Nephron progenitor cell (in vitro differentiated cells): Measurements from ENCODE around the gene SRSF8.

Experiments
- DNase-seq: peaks from one replicate; pipeline ENCODE4 v3.0.0; 2021
- H3K27ac Mint-ChIP-seq: 2 replicates; pipeline ENCODE4 v1.8.0; 2021; ENCODE audit warnings: mild to moderate bottlenecking, moderate library complexity, mixed read lengths
- H3K27me3 Mint-ChIP-seq: 2 replicates; pipeline ENCODE4 v1.8.0; 2021; ENCODE audit warnings: mild to moderate bottlenecking, low read depth, mixed read lengths; ENCODE audit not compliant: poor library complexity
- H3K36me3 Mint-ChIP-seq: 2 replicates; pipeline ENCODE4 v1.8.0; 2021; ENCODE audit warnings: low read depth, mixed read lengths
- H3K4me1 Mint-ChIP-seq: 2 replicates; pipeline ENCODE4 v1.8.0; 2021; ENCODE audit warnings: mixed read lengths
- H3K4me3 Mint-ChIP-seq: 2 replicates; pipeline ENCODE4 v1.8.0; 2021; ENCODE audit warnings: mild to moderate bottlenecking, moderate library complexity, mixed read lengths
- H3K9me3 Mint-ChIP-seq: 2 replicates; pipeline ENCODE4 v1.8.0; 2021; ENCODE audit warnings: mild to moderate bottlenecking, moderate library complexity, mixed read lengths
- TF ChIP-seq, protein P1 (sequence below): fragments of 200-600 bp; sonication (generic); IDR thresholded peaks from 2 replicates; pipeline ENCODE4 v1.5.0; 2021; ENCODE audit warnings: antibody characterized with exemption

The SRSF8 gene

DNA sequence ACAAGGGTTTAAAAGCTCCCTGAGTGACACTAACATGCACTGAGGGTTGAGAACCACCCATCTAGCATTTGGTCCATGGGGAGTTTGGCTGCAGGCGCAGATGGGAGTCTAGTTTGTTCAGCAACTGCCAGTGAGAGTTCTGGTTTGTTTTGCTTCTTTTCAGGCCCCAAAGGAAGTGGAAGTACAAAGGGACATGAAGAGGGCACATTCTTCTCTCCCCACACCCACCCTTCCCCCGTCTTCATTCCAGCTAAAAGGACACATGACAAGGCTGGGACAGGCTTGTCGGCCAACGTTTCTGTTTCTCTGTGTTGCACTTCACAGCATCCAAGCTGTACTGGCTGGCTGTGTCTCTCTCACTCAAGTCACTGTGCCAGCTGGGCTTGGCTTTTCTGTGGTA lies 14.7 kb downstream of the SRSF8 start:
- H3K9me3 Mint-ChIP-seq = no peaks in the 10 kb centered on the region
- no peak for DNase-seq
- peaks cover 41% of the 10 kb centered on the region for H3K4me1 Mint-ChIP-seq
- no peaks in the 10 kb centered on the region for H3K36me3 Mint-ChIP-seq
- no peak overlapping the region for H3K4me3 Mint-ChIP-seq
- H3K27ac Mint-ChIP-seq = no peak overlapping the region
- peaks cover 12% of the 10 kb centered on the region for H3K27me3 Mint-ChIP-seq
- TF ChIP-seq, protein P1, sequence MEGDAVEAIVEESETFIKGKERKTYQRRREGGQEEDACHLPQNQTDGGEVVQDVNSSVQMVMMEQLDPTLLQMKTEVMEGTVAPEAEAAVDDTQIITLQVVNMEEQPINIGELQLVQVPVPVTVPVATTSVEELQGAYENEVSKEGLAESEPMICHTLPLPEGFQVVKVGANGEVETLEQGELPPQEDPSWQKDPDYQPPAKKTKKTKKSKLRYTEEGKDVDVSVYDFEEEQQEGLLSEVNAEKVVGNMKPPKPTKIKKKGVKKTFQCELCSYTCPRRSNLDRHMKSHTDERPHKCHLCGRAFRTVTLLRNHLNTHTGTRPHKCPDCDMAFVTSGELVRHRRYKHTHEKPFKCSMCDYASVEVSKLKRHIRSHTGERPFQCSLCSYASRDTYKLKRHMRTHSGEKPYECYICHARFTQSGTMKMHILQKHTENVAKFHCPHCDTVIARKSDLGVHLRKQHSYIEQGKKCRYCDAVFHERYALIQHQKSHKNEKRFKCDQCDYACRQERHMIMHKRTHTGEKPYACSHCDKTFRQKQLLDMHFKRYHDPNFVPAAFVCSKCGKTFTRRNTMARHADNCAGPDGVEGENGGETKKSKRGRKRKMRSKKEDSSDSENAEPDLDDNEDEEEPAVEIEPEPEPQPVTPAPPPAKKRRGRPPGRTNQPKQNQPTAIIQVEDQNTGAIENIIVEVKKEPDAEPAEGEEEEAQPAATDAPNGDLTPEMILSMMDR = no peak

DNA sequence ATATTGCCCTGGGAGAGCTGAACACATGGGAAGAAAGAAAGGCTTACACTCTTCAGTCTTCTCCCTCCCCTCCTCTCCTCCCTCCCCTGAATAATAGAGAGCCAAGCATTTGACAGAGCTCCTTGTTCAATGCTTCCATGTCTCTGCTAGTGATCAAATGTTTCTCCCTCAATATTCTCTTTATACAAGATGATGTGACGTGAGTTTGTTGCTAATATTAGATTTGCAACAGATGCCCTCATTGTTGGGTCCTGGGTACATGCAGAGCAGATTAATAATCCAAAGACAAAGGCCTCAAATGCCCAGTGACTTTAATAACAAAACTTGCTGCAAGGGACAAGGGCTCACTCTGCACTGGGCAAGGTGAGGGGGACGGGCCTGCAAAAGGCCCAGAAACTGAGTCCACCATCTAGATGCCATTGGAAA lies 15.9 kb downstream of the SRSF8 start:
- Mint-ChIP-seq H3K27me3 (peaks cover 7% of the 10 kb centered on the region), H3K4me3 (no peak overlapping the region), H3K27ac (no peak overlapping the region), H3K36me3 (no peaks in the 10 kb centered on the region), H3K9me3 (no peaks in the 10 kb centered on the region), H3K4me1 (peaks cover 46% of the 10 kb centered on the region)
- TF ChIP-seq, protein P1 = no peak
- no peak for DNase-seq

DNA sequence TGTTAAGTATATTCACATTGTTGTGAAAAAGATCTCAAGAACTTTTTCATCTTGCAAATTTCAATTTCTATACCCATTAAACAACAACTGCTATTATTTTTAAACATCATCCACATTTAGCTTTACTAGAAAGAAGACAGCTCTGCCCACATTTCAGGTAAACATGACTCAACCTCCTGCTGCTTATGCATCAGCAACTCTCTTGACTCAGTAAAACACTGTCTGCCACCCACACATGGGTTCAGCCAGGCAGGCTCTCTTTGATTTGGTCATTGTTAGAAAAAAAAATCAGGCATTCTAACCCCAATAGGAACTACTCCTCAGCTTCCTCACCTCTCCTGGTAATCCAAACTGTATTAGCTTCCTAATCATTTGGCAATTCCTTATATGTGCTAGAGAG lies 17.8 kb downstream of the SRSF8 start:
- TF ChIP-seq, protein P1 = no peak
- no peak overlapping the region for H3K27ac Mint-ChIP-seq
- H3K4me1 Mint-ChIP-seq = peaks cover 58% of the 10 kb centered on the region

DNA sequence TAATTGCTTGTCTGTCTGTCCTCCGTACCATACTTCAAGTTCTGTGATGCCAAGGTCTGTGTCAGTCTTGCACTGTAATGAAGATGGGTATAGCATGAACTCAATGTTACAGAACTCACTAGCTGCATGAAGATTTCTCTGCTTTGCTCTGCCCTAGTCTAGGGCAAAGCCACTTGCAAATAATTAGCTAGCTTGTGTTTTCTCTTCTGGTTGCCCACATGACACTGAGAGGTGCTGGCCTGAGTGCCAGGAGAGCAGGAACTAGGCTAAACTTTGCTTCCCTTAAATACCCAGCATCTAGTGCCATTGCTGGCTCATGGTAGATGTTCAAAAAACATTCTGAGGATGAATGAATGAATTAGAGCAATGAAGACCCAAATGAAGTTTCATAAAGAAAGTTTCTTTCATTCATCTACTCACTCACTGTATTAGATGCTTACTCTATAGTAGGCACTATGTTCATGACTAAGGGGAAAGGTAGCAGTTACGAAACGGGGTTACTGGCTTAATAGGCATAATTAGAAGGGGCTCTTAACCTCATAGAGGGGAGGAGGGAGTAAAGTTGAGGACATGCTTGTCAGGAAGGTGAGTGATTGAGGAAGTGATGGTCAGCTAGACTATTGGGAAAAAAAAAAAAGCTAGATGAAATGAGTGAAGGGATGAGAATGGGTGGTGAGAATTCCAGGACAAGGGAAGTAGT lies 18.5 kb downstream of the SRSF8 start:
- H3K27me3 Mint-ChIP-seq = peaks cover 8% of the 10 kb centered on the region
- no peak for DNase-seq
- H3K4me1 Mint-ChIP-seq = peaks cover 53% of the 10 kb centered on the region
- H3K27ac Mint-ChIP-seq = no peak overlapping the region
- peak overlapping the region; percentile 5 for H3K4me3 Mint-ChIP-seq
- no peaks in the 10 kb centered on the region for H3K9me3 Mint-ChIP-seq
- H3K36me3 Mint-ChIP-seq = no peaks in the 10 kb centered on the region
- TF ChIP-seq, protein P1 = no peak

More for the DNA sequence above, 17.8 kb downstream of the SRSF8 start:
- H3K9me3 Mint-ChIP-seq = no peaks in the 10 kb centered on the region
- peaks cover 6% of the 10 kb centered on the region for H3K27me3 Mint-ChIP-seq
- no peak overlapping the region for H3K4me3 Mint-ChIP-seq
- DNase-seq = no peak
- H3K36me3 Mint-ChIP-seq = no peaks in the 10 kb centered on the region

DNA sequence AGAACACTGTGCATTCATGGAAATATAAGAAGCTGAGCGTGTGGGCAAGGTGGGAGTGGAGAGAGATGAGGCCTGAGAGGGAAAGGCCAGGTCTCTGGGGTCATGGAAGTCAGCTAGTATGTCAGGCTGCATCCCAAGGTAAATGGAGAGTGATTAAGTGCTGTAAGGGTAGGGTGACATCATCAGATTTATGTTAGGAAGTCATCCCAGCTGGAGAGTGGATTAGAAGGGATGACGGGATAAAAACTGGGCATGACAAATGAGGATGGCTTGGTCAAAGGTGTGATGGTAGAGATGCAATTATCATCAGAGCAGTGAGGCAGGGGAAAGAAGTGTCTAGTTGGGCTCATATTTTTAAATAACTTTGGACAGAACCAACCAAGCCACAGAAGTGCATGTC lies 19.4 kb downstream of the SRSF8 start:
- H3K27ac Mint-ChIP-seq = peak overlapping the region; percentile 93
- H3K4me3 Mint-ChIP-seq = no peak overlapping the region
- H3K4me1 Mint-ChIP-seq = peaks cover 61% of the 10 kb centered on the region
- H3K36me3 Mint-ChIP-seq = no peaks in the 10 kb centered on the region
- TF ChIP-seq, protein P1 = no peak
- H3K27me3 Mint-ChIP-seq = peaks cover 16% of the 10 kb centered on the region
- no peaks in the 10 kb centered on the region for H3K9me3 Mint-ChIP-seq
- DNase-seq = no peak
